OCI-LY3 (cell line): ENCODE measurements around the gene FETUB.

Experiments used
- H2AFZ ChIP-seq: fragments of 200-600, 300-600 bp; shearing (Covaris generic); 2 replicates; pipeline ENCODE4 v1.6.0; 2014; ENCODE audit warnings: antibody characterized with exemption, low read depth, low read length
- H3K27ac ChIP-seq: fragments of 200-600, 300-600 bp; sonication (generic); 2 replicates; pipeline ENCODE4 v1.5.1; 2014; ENCODE audit warnings: mild to moderate bottlenecking, low read length, moderate library complexity, mixed read lengths
- H3K27me3 ChIP-seq: fragments of 200-600, 300-600 bp; sonication (generic); 2 replicates; pipeline ENCODE4 v1.6.1; 2014; ENCODE audit warnings: low read depth, low read length, mixed read lengths
- H3K36me3 ChIP-seq: fragments of 200-600, 300-600 bp; sonication (generic); replicated peaks from 2 replicates; pipeline ENCODE3; 2014; ENCODE audit warnings: low read depth, low read length, mixed read lengths
- H3K4me1 ChIP-seq: fragments of 300-600, 200-600 bp; sonication (generic); 2 replicates; pipeline ENCODE4 v1.6.1; 2014; ENCODE audit warnings: low read length, mixed read lengths
- H3K4me2 ChIP-seq: fragments of 200-600, 300-600 bp; sonication (generic); 2 replicates; pipeline ENCODE4 v1.6.1; 2014; ENCODE audit warnings: low read length, mixed read lengths
- H3K4me3 ChIP-seq: fragments of 300-600, 200-600 bp; sonication (generic); 2 replicates; pipeline ENCODE4 v1.5.1; 2014; ENCODE audit warnings: antibody characterized with exemption, mild to moderate bottlenecking, low read length, moderate library complexity
- H3K79me2 ChIP-seq: fragments of 300-600, 200-600 bp; shearing (Covaris generic); 2 replicates; pipeline ENCODE4 v1.6.1; 2014; ENCODE audit warnings: mild to moderate bottlenecking, low read length, mixed read lengths
- H3K9ac ChIP-seq: fragments of 300-600, 200-600 bp; shearing (Covaris generic); 2 replicates; pipeline ENCODE4 v1.6.0; 2014; ENCODE audit warnings: mild to moderate bottlenecking, low read length, moderate library complexity
- H3K9me3 ChIP-seq: fragments of 200-600, 300-600 bp; shearing (Covaris generic); 2 replicates; pipeline ENCODE4 v1.6.1; 2014; ENCODE audit warnings: low read length, mixed read lengths; ENCODE audit not compliant: insufficient read depth
- H4K20me1 ChIP-seq: fragments of 200-600, 300-600 bp; sonication (generic); 2 replicates; pipeline ENCODE4 v1.6.1; 2016; ENCODE audit warnings: low read length, mixed read lengths; ENCODE audit not compliant: insufficient read depth
- CTCF ChIP-seq: fragments of 200-600, 300-600 bp; sonication (generic); IDR thresholded peaks from 2 replicates; pipeline ENCODE4 v1.5.1; 2014; ENCODE audit warnings: antibody characterized with exemption, low read length, low read depth
- EZH2phosphoT487 ChIP-seq: fragments of 200-600 bp; shearing (Covaris generic); IDR thresholded peaks from 2 replicates; pipeline ENCODE4 v1.6.1; 2018; ENCODE audit warnings: antibody characterized with exemption, mixed run types, low read depth

FETUB gene

GRCh38 chr3:186664119-186664495 lies 23.9 kb downstream of the FETUB start:
- H3K79me2 ChIP-seq, result no peaks in the 10 kb centered on the region
- no peak for TF ChIP-seq EZH2phosphoT487
- no peak for TF ChIP-seq CTCF
- no peaks in the 10 kb centered on the region for H3K4me1 ChIP-seq
- H3K9ac ChIP-seq, result no peak overlapping the region
- H2AFZ ChIP-seq, result no peak overlapping the region
- H3K4me2 ChIP-seq, result no peak overlapping the region
- H3K27me3 ChIP-seq, result peaks cover 6% of the 10 kb centered on the region
- H3K4me3 ChIP-seq, result no peak overlapping the region
- no peak overlapping the region for H3K27ac ChIP-seq
- H3K9me3 ChIP-seq, result no peaks in the 10 kb centered on the region
- H4K20me1 ChIP-seq, result no peaks in the 10 kb centered on the region
- H3K36me3 ChIP-seq, result no peaks in the 10 kb centered on the region

- H3K4me3 ChIP-seq, result no peak overlapping the region
- H2AFZ ChIP-seq, result no peak overlapping the region
- peaks cover 6% of the 10 kb centered on the region for H3K27me3 ChIP-seq
- no peaks in the 10 kb centered on the region for H3K9me3 ChIP-seq
- H3K36me3 ChIP-seq, result no peaks in the 10 kb centered on the region
- H3K4me2 ChIP-seq, result no peak overlapping the region
- TF ChIP-seq CTCF, result no peak
- no peak for TF ChIP-seq EZH2phosphoT487
- no peaks in the 10 kb centered on the region for H4K20me1 ChIP-seq
- H3K27ac ChIP-seq, result no peak overlapping the region
- no peaks in the 10 kb centered on the region; the same call in 1 of the 2 replicates for H3K4me1 ChIP-seq
- no peak overlapping the region for H3K9ac ChIP-seq
- H3K79me2 ChIP-seq, result no peaks in the 10 kb centered on the region
Observed at GRCh38 chr3:186664506-186664905, 24.3 kb downstream of the FETUB start.

- Histone ChIP-seq H3K9ac (no peak within 1 kb of the TSS), H4K20me1 (no peaks in the 10 kb centered on the region), H3K9me3 (no peaks in the 10 kb centered on the region), H3K4me1 (no peaks in the 10 kb centered on the region; the same call in 1 of the 2 replicates), H3K79me2 (no peaks in the 10 kb centered on the region), H3K36me3 (no peaks in the 10 kb centered on the region), H3K27ac (no peak within 1 kb of the TSS), H3K4me2 (no peak within 1 kb of the TSS), H3K4me3 (no peak within 1 kb of the TSS), H3K27me3 (peaks cover 6% of the 10 kb centered on the region), H2AFZ (no peak within 1 kb of the TSS)
- TF ChIP-seq EZH2phosphoT487 (no peak), CTCF (no peak)
Observed at GRCh38 chr3:186665625-186666188, 25.5 kb downstream of the FETUB start, which contains the start of gene HRG. TSS of gene HRG (plus strand) at chr3:186666014. CDS start at chr3:186666032, 18 bp downstream.

- Histone ChIP-seq H3K4me2 (no peak overlapping the region), H3K27ac (no peak overlapping the region), H3K27me3 (peaks cover 8% of the 10 kb centered on the region), H3K4me1 (no peaks in the 10 kb centered on the region; the same call in 1 of the 2 replicates), H3K9me3 (no peaks in the 10 kb centered on the region), H3K79me2 (no peaks in the 10 kb centered on the region), H4K20me1 (no peaks in the 10 kb centered on the region), H3K9ac (no peak overlapping the region), H3K4me3 (no peak overlapping the region), H3K36me3 (no peaks in the 10 kb centered on the region), H2AFZ (no peak overlapping the region)
- TF ChIP-seq EZH2phosphoT487, result no peak
- no peak for TF ChIP-seq CTCF
Observed at GRCh38 chr3:186668426-186668825, 28.2 kb downstream of the FETUB start.
